Stimulated activated CD4-positive, alpha-beta T cell treated with anti-CD3 and anti-CD28 coated beads, Interleukin-12 subunit alpha, Interleukin-12 subunit beta, amount 100 ng/mL, for 24 hours (primary cell): ENCODE data around the gene GRID1.
A peak's percentile ranks its signal among the peaks of the same experiment; 100 is the strongest.

Source experiments
- DNase-seq, 2 experiments: peaks; one replicate each; pipeline ENCODE4 v3.0.0-alpha.2; 2020; ENCODE audit warnings: low read depth in 2 of 2

GRID1 gene

GRCh38 chr10:86063341-86063740 is 303.3 kb downstream of the GRID1 start:
- DNase-seq = no peak

DNA sequence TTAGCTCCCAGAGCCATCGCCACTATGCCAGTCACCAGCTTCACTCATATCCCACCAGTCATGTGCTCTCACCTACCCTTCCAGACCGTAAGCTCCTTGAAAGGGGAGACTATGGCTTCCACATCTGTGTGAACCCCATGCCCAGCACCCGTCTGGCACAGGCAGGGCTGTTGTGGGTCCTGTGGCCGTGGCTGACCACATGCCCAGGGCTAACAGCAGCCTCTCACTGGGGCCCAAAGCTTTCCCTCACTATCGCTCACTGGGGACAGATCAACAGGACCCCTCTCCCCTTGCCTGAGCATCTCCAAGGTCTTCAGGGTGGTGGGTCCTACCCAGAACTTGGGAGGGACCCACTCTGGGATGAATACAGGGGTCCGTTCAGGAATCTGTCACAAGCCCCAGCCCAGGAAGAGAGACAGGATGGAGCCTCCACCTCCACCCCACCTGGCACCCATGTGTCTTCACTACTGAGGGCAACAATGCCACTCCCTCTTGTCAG is 303.9 kb downstream of the GRID1 start:
- DNase-seq = no peak

DNA sequence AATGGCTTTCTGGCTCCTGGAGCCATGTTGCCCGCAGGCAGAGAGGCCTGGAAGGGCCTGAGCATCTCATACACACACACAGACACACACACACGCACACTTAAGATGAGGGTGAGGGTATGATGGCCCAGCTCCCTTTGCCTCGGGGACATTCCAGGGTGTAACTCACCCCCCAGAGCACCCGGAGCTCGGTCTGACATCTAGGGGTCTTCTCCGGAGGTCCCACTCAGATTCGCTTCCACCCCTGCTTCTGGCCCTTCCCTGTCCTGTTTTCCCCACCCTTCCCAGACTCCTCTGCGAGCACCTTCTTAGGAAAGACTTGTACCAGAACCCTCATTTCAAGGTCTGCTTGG is 304.4 kb downstream of the GRID1 start:
- DNase-seq = no peak

DNA sequence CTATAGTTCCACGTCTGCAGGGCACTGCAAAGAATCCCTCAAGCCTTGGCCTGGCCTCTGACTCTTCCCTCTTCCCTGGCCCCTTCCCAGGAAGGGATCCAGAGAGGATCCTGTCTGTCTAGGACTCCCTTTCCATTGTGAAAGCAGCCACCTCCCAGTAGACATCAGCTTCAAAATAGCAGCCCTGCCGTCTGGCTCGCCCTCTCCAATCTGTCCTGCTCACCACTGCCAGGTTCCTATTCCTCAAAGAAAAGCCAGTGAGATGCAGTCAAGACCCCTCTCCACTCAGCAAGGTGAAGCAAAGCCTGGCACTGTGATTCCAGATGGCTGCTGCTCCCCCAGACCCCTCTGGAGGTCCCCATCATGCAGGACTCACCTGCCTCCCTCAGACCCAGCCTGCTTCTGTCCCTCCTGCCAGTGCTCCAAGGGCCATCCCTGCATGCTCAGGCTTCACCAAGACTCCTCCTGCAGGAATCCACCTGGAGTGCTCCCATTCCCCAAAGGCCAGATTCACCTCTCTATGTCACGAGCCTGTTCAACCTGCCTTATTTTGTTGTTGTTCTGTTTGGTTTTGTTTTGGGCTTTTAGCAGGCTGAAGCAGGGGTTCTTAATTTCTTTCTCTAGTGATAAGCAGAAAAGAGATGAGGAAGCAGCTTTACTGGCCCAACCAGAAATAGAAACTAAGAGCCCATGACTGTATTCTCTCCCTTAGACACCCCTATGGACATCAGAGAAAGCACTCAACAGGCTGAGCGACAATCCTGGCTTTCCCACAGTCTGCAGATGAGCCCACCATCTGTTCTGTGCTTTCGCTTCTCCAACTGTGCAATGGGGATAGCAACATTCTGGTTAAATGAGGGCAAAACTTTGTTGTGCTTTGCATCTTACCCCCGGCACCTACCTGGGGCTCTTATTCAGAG is 305.1 kb downstream of the GRID1 start:
- no peak for DNase-seq

DNA sequence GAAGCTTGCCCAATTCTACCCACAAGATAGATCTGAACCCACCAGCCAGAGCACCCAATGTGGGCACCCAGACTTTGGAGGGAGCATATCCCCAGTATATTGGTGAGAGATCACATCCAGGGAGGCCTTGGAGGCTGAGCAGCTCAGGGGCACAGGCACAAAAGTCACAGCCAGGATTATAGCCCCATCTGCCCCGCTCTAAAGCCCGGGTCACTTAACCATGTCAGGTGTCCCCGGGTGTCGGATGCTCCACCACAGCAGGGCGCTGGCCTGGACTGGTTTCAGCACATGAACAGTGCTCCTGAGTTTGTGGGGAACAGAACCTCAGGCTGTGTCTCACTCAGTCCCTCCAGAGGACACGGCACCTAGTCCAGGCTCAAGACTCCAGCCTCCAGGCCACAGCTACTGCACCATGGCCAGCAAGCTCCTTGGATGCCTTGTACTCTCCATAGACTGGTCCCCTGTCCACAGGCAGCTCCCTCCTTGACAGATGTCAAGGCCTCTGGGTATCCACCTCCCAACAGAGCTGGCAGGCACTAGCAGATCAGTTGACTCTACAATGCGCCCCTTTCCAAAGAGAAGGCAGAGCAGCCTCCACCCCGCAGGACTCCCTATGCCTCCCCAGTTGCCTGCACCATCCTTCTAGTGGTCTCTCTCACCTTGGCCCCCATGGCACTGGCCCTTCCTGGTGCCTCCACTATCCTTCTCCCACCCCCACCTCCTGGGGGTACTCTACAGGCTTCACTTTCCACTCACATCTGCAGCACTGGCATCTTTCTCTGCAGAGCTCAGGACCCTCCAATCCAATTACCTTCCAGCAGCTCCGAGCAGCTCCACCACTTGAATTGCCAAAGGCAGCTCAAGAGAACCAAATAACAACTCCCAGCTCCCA is 306.0 kb downstream of the GRID1 start:
- no peak for DNase-seq

DNA sequence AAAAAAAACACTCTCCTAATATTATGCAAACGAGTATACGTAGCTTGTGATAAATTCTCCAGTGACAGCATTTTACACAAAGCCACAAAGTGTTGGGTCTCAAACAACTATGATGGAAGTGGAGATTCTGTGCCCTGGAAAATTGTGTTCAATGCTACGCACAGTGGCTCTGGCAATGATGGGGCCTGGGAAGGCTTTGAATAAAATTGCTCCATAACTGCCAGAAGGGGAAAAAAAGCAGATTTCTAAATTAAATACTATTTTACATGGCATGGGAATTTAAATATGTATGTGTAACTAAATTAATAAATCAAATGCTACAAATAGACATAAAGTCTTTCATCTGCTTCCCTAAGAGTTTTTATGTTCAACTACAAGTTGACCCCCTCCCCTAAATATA is 306.7 kb downstream of the GRID1 start:
- DNase-seq = no peak

GRCh38 chr10:86058964-86059363 is 307.6 kb downstream of the GRID1 start:
- no peak for DNase-seq

DNA sequence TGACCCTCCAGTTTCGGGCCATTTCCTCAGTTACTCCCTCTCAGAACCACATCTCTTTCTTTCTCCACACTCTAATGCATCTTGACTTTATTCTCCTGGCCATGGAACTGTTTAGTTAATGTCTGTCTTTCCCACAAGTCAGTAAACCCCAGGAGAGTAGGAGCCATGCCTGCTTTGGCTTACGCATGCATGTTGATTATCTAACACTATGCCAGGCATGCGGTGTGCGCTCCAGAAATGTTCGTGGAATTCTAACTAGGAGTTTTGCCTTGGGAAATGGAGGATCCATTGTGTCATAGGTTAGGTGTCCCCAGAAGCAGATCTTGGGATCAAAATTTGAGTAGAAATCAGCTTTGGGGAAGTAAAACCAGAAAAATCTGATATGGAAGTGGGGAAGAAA is 308.9 kb downstream of the GRID1 start:
- no peak for DNase-seq

- no peak for DNase-seq
These were observed 309.9 kb downstream of the GRID1 start for GRCh38 chr10:86056672-86057071.

DNA sequence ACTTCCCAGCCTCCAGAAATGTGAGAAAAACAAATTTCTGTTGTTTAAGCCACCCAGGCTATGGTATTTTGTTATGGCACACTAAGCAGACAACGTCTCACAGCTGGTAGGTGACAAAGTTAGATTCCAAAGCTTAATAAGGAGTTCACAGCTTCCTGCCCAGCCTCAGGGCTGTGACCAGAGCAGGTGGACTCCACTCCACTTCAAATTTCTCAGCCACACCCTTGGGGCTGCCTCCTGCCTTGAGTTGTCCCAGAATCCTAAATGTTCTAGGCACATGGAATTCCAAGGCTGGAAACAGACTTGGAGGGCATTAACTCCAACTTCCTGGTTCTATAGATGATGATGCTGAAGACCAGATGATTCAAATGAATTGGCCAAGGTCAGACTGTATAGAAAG is 310.7 kb downstream of the GRID1 start:
- no peak for DNase-seq

- no peak for DNase-seq
These were observed 312.9 kb downstream of the GRID1 start for GRCh38 chr10:86053675-86054074.

- no peak for DNase-seq
These were observed 315.0 kb downstream of the GRID1 start for GRCh38 chr10:86051586-86051985.

- DNase-seq = no peak
These were observed 317.2 kb downstream of the GRID1 start for GRCh38 chr10:86049442-86049841.

DNA sequence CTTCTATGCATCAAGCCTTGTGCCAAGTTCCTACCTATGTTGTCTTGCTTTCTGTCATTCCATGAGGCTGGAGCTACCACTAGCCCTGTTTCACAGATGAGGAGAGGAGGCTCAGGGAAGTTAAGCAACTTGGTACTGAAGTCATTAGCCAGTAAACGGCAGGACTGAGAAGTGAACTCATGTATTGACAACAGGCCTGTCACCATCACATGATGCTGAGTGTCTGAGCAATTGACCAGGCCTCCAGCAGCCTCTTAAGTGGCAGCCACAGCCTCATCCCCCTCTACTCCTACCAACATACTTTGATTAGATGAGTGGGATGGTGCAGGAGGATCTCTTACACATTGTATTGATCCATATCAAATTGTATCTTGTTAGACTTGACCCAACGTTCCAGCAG is 317.6 kb downstream of the GRID1 start:
- DNase-seq = no peak

DNA sequence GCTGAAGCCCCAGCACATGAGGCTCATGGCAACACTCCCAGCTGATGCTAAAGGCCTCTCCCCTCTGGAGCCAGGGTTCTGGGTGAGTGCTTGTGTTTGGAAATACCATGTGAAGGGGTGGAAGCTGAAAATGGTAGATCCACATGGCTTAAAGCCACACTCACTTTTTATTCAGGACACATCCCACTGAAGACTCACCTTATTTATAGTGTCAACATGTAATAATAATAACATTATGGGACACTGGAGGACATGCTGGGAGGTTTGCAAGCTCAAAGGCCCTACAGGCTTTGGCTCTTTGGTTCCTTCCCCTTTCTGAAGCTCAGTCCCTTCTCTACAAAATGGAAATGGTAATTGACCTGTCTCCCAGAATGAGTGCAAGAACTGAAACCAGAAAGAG is 318.0 kb downstream of the GRID1 start:
- no peak for DNase-seq

GRCh38 chr10:86047588-86047987 is 319.0 kb downstream of the GRID1 start:
- peak in 1 of 2 experiments; percentile 11 for DNase-seq

GRCh38 chr10:86046845-86047460 is 319.6 kb downstream of the GRID1 start:
- DNase-seq = peak in 1 of 2 experiments; percentile 8

GRCh38 chr10:86045896-86046295 is 320.7 kb downstream of the GRID1 start:
- DNase-seq = no peak

- DNase-seq = no peak
These were observed 322.6 kb downstream of the GRID1 start for GRCh38 chr10:86044029-86044428.

DNA sequence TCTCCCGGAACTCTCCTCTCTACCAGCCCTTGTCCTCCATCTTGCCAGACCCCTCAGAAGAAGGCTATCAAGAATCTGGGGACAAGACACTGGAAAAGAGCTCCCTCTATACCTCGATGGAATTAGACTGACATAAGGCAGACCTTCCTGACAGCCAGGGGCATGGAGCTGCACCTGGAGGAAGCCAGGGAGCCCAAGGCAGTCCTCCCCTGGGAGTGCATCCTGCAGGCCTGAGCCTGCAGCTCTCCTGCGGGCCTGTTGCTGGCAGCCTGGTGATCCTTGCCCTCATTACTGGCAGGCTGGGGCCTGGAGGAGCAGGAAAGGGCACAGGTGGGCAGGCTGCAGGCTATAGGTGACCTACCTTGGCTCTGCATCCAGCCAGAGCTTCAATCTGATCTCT is 323.4 kb downstream of the GRID1 start:
- DNase-seq = no peak

DNA sequence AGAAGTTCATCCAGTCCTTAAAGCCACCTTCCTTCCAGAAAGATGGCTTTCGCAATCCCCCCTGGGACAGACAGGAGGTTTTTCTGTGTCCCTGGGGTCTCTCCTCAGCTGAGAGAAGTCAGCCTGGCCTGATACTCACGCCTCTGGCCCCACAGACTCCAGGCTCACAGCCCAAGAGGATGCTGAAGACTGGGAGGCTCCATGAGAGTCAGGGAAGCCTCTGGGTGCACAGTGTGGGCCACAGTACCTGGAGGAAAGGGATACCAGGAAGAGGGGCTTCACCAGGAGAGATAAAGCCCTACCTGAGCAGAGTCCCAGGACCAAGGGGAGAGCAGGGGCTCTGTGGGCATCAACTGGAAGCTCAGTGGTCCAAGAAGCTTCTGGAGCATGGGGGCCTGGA is 324.4 kb downstream of the GRID1 start:
- no peak for DNase-seq

GRCh38 chr10:86041116-86041515 is 325.5 kb downstream of the GRID1 start:
- no peak for DNase-seq
